AML-193 (cell line): ENCODE results near the gene EN1.

Experiments used
- DNase-seq, 2 experiments: peaks; one replicate each; lab custom pipeline; 2025; lab: John Stamatoyannopoulos, UW

Gene EN1

GRCh38 chr2:118842661-118843482 is 4.6 kb downstream of the EN1 start:
- DNase-seq = no peak

- DNase-seq = no peak
Measured at GRCh38 chr2:118841828-118842461, 5.5 kb downstream of the EN1 start.

- DNase-seq = no peak
Measured at GRCh38 chr2:118841450-118841827, 6.0 kb downstream of the EN1 start.

GRCh38 chr2:118838741-118839455 is 8.6 kb downstream of the EN1 start:
- no peak for DNase-seq

GRCh38 chr2:118837621-118838020 is 9.8 kb downstream of the EN1 start:
- DNase-seq = no peak

- DNase-seq = no peak
Measured at GRCh38 chr2:118837067-118837466, 10.4 kb downstream of the EN1 start.

GRCh38 chr2:118836411-118836930 is 11.0 kb downstream of the EN1 start:
- DNase-seq = no peak

- DNase-seq = no peak
Measured at GRCh38 chr2:118835746-118836410, 11.6 kb downstream of the EN1 start.

GRCh38 chr2:118834901-118835745 is 12.3 kb downstream of the EN1 start:
- DNase-seq = no peak

GRCh38 chr2:118834440-118834810 is 13.0 kb downstream of the EN1 start:
- no peak for DNase-seq

- no peak for DNase-seq
Measured at GRCh38 chr2:118833716-118834439, 13.6 kb downstream of the EN1 start.

- no peak for DNase-seq
Measured at GRCh38 chr2:118832791-118833715, 14.4 kb downstream of the EN1 start.

GRCh38 chr2:118832071-118832790 is 15.2 kb downstream of the EN1 start:
- DNase-seq = no peak

- no peak for DNase-seq
Measured at GRCh38 chr2:118830881-118831280, 16.6 kb downstream of the EN1 start.

GRCh38 chr2:118830118-118830517 is 17.3 kb downstream of the EN1 start:
- DNase-seq = no peak

- DNase-seq = no peak
Measured at GRCh38 chr2:118826093-118826492, 21.4 kb downstream of the EN1 start.

GRCh38 chr2:118823633-118824032 is 23.8 kb downstream of the EN1 start:
- no peak for DNase-seq

GRCh38 chr2:118822572-118822971 is 24.9 kb downstream of the EN1 start:
- DNase-seq = no peak

- DNase-seq = no peak
Measured at GRCh38 chr2:118822015-118822414, 25.4 kb downstream of the EN1 start.
